D341Med (cell line): Measurements from ENCODE around the gene PHKB.
"Not testable (repeated sequence)": the region's sequence is repeated elsewhere in the genome, so short reads cannot be mapped to it uniquely, and the experiment has no call there.

Experiments used
- DNase-seq: peaks from one replicate; pipeline ENCODE4 v3.0.0; 2012; ENCODE audit warnings: low spot score

Gene PHKB

GRCh38 chr16:47506800-47507199 is 45.7 kb downstream of the PHKB start:
- no peak for DNase-seq

GRCh38 chr16:47507701-47508100 is 46.6 kb downstream of the PHKB start:
- no peak for DNase-seq

GRCh38 chr16:47511882-47512281 is 50.8 kb downstream of the PHKB start:
- DNase-seq, result no peak

GRCh38 chr16:47519037-47519436 is 57.9 kb downstream of the PHKB start:
- no peak for DNase-seq

- DNase-seq, result no peak
Measured at GRCh38 chr16:47519546-47519945, 58.4 kb downstream of the PHKB start.

GRCh38 chr16:47519996-47520679 is 59.0 kb downstream of the PHKB start:
- DNase-seq, result no peak

GRCh38 chr16:47523342-47524006 is 62.3 kb downstream of the PHKB start:
- DNase-seq, result no peak

GRCh38 chr16:47524007-47524405 is 62.9 kb downstream of the PHKB start:
- no peak for DNase-seq

GRCh38 chr16:47528431-47528830 is 67.3 kb downstream of the PHKB start:
- no peak for DNase-seq

GRCh38 chr16:47533744-47534292 is 72.7 kb downstream of the PHKB start:
- DNase-seq, result no peak

GRCh38 chr16:47538472-47538871 is 77.3 kb downstream of the PHKB start:
- DNase-seq, result no peak

GRCh38 chr16:47539707-47540670 is 78.9 kb downstream of the PHKB start:
- not testable (repeated sequence) for DNase-seq

GRCh38 chr16:47541135-47541534 is 80.0 kb downstream of the PHKB start:
- DNase-seq, result not testable (repeated sequence)

GRCh38 chr16:47544255-47544654 is 83.1 kb downstream of the PHKB start:
- DNase-seq, result not testable (repeated sequence)

- not testable (repeated sequence) for DNase-seq
Measured at GRCh38 chr16:47551185-47551584, 90.1 kb downstream of the PHKB start.

- DNase-seq, result not testable (repeated sequence)
Measured at GRCh38 chr16:47551767-47552166, 90.6 kb downstream of the PHKB start.

GRCh38 chr16:47553853-47554564 is 92.9 kb downstream of the PHKB start:
- DNase-seq, result no peak

- not testable (repeated sequence) for DNase-seq
Measured at GRCh38 chr16:47554587-47554986, 93.5 kb downstream of the PHKB start.

- DNase-seq, result no peak
Measured at GRCh38 chr16:47561286-47561685, 100.2 kb downstream of the PHKB start.

- no peak for DNase-seq
Measured at GRCh38 chr16:47562366-47562765, 101.2 kb downstream of the PHKB start.

GRCh38 chr16:47565454-47565853 is 104.3 kb downstream of the PHKB start:
- no peak for DNase-seq

GRCh38 chr16:47567321-47567720 is 106.2 kb downstream of the PHKB start:
- no peak for DNase-seq
